ENCODE measurements around the gene MT3. TPM values are rescaled to one million over a fixed set of nuclear protein-coding genes. Genes with fewer than 3 reads are reported as not detected.

The MT3 gene
- total and polyA plus RNA-seq, 9 of the 15 experiments (the other 6 are each of a cell fraction or from before 2014, with no cell fraction given): not detected

GRCh38 chr16:56547949-56548567 lies 41.3 kb upstream of the MT3 start:
- POLR2A ChIA-PET: interaction anchor here (0.7 to 1.2 kb wide), 2 partner anchors 24 to 145 kb away, joined by 3 to 4 read pairs; no protein-coding TSS in a partner anchor
- Histone ChIP-seq H4K20me1 (replicated peaks; ENCODE audit: control insufficient read depth, insufficient read depth, low read length) (peaks cover 5% of the 10 kb centered on the region; the same call in 1 of the 2 replicates), H3K4me3 (no peak overlapping the region), H3K27me3 (ENCODE audit: control insufficient read depth in 2 of 2, insufficient read depth in 2 of 2, low read length in 2 of 2) (peaks cover 25 to 40% of the 10 kb centered on the region in 2 experiments; a peak in 4 of 5 replicates), H3K9ac (ENCODE audit: insufficient read depth in 1 of 2, low read depth in 2 of 2, low read length in 2 of 2) (no peak overlapping the region), H3K4me2 (ENCODE audit: insufficient read depth, low read length) (no peak overlapping the region), H3K79me2 (ENCODE audit: control insufficient read depth, insufficient read depth, low read length) (no peaks in the 10 kb centered on the region), H3K9me3 (replicated peaks; ENCODE audit: control insufficient read depth, insufficient read depth, low read depth, low read length) (no peaks in the 10 kb centered on the region), H3K9me1 (ENCODE audit: control insufficient read depth, insufficient read depth, low read length) (peaks cover 4% of the 10 kb centered on the region), H3K4me1 (replicated peaks in 1 of 2; ENCODE audit: control insufficient read depth in 2 of 2, insufficient read depth in 2 of 2, low read length in 2 of 2) (peaks cover 0 to 14% of the 10 kb centered on the region in 2 experiments; a peak in 2 of 5 replicates), H3K36me3 (ENCODE audit: control insufficient read depth, insufficient read depth, low read length) (no peaks in the 10 kb centered on the region), H3K27ac (ENCODE audit: extremely low read depth, low read depth, low read length) (no peak overlapping the region), H2AFZ (ENCODE audit: low read depth, low read length) (no peak overlapping the region)
- intact Hi-C loops (cut with micrococcal nuclease) (no loop called here), in situ Hi-C loops (cut with MboI) (no loop called here)
- FAIRE-seq (no peak), DNase-seq (ENCODE audit: extremely low read depth in 1 of 4, low spot score in 3 of 4) (no peak), ATAC-seq (no peak)
- no TSS peak for BruUV-seq (replicated peaks)
- CTCF ChIA-PET (ENCODE audit: low intra/inter-chr PET ratio): no interaction called here
- 2% methylated on average over 4 of the region's 4 CpGs for WGBS (ENCODE audit: insufficient coverage, low coverage, missing lambda C conversion rate)
- peak; percentile 46 for TF ChIP-seq CBX2 (IDR thresholded peaks at IDR 0.05; ENCODE audit: insufficient read depth, low read length, poor library complexity, severe bottlenecking)
- TF ChIP-seq ELK3 (CRISPR knock-in tag; IDR thresholded peaks at IDR 0.05): no peak
- TF ChIP-seq ZNF766 (CRISPR knock-in tag; conservative IDR thresholded peaks at IDR 0.05): no peak
- no peak for TF ChIP-seq BRCA1 (IDR thresholded peaks at IDR 0.05)
- TF ChIP-seq BRCA1 (CRISPR knock-in tag; IDR thresholded peaks at IDR 0.05): no peak
